ENCODE results near the gene ABL1.
"Not testable (repeated sequence)": the region's sequence is repeated elsewhere in the genome, so short reads cannot be mapped to it uniquely, and the experiment has no call there.

Gene ABL1

GRCh38 chr9:130834371-130835336 is at the start of gene ABL1:
ABL1 (plus strand) TSS chr9:130835254; CDS start chr9:130835447, 193 bp downstream.
- peak; percentile 16 for DNase-seq

- DNase-seq, result no peak
These were observed 49.0 kb upstream of the ABL1 start for GRCh38 chr9:130785940-130786508.

- no peak for DNase-seq
These were observed 48.5 kb upstream of the ABL1 start for GRCh38 chr9:130786526-130786925.

GRCh38 chr9:130789747-130790672 is 45.0 kb upstream of the ABL1 start:
- DNase-seq, result no peak

- no peak for DNase-seq
These were observed 43.7 kb upstream of the ABL1 start for GRCh38 chr9:130791303-130791894.

GRCh38 chr9:130793589-130793988 is 41.5 kb upstream of the ABL1 start:
- DNase-seq, result no peak

GRCh38 chr9:130794021-130794420 is 41.0 kb upstream of the ABL1 start:
- not testable (repeated sequence) for DNase-seq

- not testable (repeated sequence) for DNase-seq
These were observed 40.6 kb upstream of the ABL1 start for GRCh38 chr9:130794423-130794822.

- DNase-seq, result no peak
These were observed 40.0 kb upstream of the ABL1 start for GRCh38 chr9:130794923-130795495.

GRCh38 chr9:130803116-130803515 is 31.9 kb upstream of the ABL1 start:
- DNase-seq, result not testable (repeated sequence)

- no peak for DNase-seq
These were observed 29.3 kb upstream of the ABL1 start for GRCh38 chr9:130805510-130806326.

- no peak for DNase-seq
These were observed 28.7 kb upstream of the ABL1 start for GRCh38 chr9:130806327-130806716.

GRCh38 chr9:130810609-130811136 is 24.4 kb upstream of the ABL1 start:
- DNase-seq, result no peak

GRCh38 chr9:130815242-130815808 is 19.7 kb upstream of the ABL1 start:
- DNase-seq, result no peak

GRCh38 chr9:130817914-130818313 is 17.1 kb upstream of the ABL1 start:
- DNase-seq, result no peak

- no peak for DNase-seq
These were observed 14.8 kb upstream of the ABL1 start for GRCh38 chr9:130820135-130820738.

- DNase-seq, result no peak
These were observed 11.6 kb upstream of the ABL1 start for GRCh38 chr9:130823435-130823834.

- DNase-seq, result no peak
These were observed 11.0 kb upstream of the ABL1 start for GRCh38 chr9:130824079-130824478.

- DNase-seq, result no peak
These were observed 10.3 kb upstream of the ABL1 start for GRCh38 chr9:130824643-130825350.

- no peak for DNase-seq
These were observed 9.8 kb upstream of the ABL1 start for GRCh38 chr9:130825351-130825651.

All from activated T-cell treated with anti-CD3 and anti-CD28 coated beads for 4 hours (primary cell).